HCT116 (cell line): Measurements from ENCODE around the gene TRAF5.

Experiments
- CTCF ChIP-seq, 3 experiments: fragments of 200-600 bp in 1 of 3; sonication (generic) in 1 of 3; IDR thresholded peaks in 2 of 3; conservative IDR thresholded peaks in 1 of 3; 2 replicates each; pipeline ENCODE4 v1.5.1; 2012 to 2017; ENCODE audit warnings: low read depth in 2 of 3, low read length in 2 of 3, antibody characterized with exemption in 1 of 3, borderline replicate concordance in 1 of 3, control low read depth in 1 of 3, mild to moderate bottlenecking in 1 of 3, mixed read lengths in 1 of 3, mixed run types in 1 of 3, moderate library complexity in 1 of 3; ENCODE audit not compliant: insufficient read depth in 1 of 3
- POLR2AphosphoS5 ChIP-seq: IDR thresholded peaks from 2 replicates; pipeline ENCODE4 v1.6.1; 2011; ENCODE audit warnings: mild to moderate bottlenecking, low read depth, low read length, moderate library complexity

- TF ChIP-seq POLR2AphosphoS5 (no peak), CTCF (IDR thresholded peaks at IDR 0.05 in 2 of 3, conservative IDR thresholded peaks at IDR 0.05 in 1 of 3; ENCODE audit: borderline replicate concordance in 1 of 3, insufficient read depth in 1 of 3, low read depth in 2 of 3, low read length in 2 of 3) (no peak)
These were observed 17.0 kb downstream of the TRAF5 start for GRCh38 chr1:211343607-211344006.
